GM18907 (cell line): ENCODE measurements around the gene KLHL35.
"Not testable (repeated sequence)": the region's sequence is repeated elsewhere in the genome, so short reads cannot be mapped to it uniquely, and the experiment has no call there.

Experiments
- ATAC-seq: cut with Tn5 transposase; IDR thresholded peaks from one replicate; pipeline ENCODE4 v1.9.1; 2021; ENCODE audit warnings: mild to moderate bottlenecking, moderate library complexity; ENCODE audit not compliant: unreplicated experiment

KLHL35 gene

DNA sequence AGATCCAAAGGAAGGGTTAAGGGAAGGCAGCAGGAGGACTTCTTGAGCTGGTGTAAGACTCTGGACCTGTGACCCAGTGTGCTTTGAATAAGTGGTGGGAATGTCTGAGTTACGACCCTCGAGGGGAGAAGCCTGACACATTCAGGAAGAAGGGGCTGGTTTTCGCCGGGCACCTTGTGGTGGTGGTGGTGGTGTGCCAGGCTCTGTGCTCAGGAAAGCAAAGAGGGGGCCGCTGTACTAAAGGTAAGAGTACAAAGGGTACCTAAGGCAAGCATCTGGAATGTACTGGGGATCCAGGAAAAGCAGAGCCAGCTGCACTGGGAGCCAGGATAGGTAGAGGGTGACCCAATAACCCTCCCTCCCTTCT, 6.3 kb downstream of the KLHL35 start:
- no peak for ATAC-seq

GRCh38 chr11:75425422-75425821, 7.6 kb downstream of the KLHL35 start:
- no peak for ATAC-seq

DNA sequence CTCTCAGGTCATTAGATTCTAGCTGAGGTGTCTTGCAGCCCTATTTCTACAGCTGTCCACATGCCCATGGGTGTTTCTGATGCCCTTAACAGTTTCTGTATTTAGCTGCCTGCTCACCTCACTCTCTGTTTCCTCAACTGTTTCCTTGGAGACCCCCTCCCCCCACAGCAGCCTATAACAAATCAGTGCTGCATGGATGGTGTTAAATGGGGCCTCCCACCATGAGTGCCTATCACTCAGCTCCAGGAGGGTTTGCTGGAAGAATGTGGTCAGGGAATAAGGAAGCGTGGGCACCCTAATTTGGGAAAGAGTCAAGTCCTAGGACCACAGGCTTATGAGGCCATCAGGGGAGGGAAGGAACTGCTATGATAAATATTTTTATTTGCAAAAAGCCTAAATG, 8.6 kb downstream of the KLHL35 start:
- no peak for ATAC-seq

GRCh38 chr11:75423721-75424120, 9.3 kb downstream of the KLHL35 start:
- ATAC-seq, result no peak

DNA sequence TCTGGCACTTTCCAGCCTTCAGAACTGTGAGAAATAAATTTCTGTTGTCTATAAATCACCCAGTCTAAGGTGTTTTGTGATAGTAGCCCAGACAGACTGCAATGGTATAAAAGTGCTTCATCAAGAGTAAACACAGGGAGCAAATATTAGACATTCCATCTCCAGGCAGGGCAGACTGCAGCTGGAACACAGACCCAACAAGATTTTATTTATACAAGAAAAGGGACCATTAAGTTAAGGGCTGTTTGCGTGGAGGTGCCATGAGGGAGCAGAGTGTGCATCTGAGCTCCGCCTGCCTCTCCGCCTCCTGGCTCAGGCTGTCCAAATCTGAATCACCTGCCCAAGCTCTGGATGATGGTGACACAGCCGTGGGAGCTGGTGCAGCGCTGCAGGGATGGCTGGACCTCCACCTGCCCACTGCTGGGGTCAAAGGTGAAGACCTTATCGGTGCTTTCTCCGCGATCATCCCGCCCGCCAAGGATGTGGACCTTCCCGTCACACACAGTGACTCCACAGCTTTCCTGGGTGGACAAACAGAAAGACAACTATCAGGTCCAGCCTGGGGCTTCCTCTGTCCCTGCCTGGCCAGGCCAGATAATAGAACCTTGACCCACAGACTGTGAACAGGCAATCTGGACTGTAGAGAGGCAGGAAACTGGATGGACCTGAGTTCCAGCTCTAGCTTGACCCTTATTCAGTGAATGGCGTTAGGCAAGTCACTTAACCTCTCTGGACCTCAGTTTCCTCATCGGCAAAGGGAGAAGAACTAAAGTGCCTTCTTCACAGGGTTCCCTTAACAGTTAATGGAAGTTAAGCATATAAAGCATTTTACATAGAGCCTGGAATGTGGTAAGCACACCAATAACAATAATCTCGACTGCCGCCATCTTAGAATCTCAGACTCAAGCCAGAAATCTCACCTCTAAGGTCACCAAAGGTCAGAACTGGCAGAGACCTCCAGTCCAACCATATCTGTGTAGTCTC, 10.5 kb downstream of the KLHL35 start:
- no peak for ATAC-seq

DNA sequence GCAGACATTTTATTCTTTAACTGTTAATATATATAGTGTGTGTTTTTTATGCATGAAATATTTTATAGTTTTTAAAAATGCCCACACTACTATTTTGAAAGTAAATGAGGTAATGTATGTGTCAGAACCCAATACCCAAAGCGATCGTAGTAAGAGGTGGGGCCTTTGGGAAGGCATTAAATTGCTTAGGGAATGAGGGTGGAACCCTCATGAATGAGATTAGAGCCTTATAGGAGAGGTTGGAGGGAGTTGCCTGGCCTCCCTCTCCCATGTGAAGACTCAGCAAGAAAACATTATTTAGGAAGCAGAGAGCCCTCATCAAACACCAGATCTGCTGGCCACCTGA, 11.1 kb downstream of the KLHL35 start:
- no peak for ATAC-seq

- no peak for ATAC-seq
Measured at GRCh38 chr11:75421035-75421602, 11.9 kb downstream of the KLHL35 start.

DNA sequence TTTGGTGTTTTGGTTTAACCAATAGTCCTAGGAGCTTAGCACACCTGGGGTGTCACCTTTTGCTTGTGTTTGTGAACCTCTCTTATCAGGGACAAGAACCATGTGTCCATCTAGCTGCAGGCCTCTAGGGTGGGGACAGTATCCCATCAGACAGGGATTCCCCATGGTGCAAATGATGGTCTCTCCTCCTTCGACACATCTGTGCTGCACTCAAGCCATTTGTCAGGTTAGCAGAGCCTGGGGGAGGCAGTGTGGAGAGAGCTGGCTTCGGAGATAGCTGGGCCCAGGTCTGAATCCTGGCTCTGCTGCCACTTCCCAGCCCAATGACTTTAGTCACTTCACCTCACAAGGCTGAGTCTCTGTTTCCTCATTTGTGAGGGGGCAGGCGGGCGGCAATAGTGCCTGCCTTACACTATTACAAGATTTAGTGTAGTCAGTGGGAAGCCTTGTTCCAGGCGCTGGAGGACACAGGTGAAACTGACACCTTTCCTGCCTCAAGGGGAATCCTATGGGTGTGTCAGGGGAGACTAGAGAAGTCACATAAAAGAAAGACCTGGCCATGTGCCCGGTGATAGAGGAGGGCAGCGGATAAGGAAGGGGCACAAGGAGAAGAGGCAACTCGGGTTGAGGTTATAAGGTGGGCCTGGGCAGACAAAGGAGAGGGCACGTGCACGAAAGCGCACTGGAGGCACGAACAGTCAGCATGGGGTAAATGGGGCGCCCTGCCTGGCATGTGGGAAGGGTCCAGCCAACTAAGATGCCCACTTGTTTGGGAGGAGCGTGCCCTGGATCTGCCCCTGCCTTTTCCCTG, 12.6 kb downstream of the KLHL35 start:
- no peak for ATAC-seq

DNA sequence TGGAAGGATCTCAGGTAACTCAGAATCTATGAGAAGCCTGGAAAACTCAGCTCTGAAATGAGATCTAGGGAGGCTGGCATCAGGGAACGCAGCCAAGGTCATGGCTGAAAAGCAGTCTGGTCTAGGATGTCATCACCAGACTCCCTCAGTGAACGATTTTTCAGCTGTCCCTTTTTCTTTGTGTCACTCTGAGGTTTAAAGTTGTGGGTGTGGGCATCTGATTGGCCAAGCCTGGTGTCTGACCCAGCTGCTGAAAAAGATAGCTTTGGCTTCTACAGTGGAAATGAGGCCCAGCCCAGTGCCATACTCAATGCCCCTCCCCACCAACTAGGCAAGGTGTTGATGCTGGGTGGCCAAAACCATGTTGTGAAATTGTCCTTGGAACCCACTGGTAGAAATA, 19.1 kb downstream of the KLHL35 start:
- no peak for ATAC-seq

GRCh38 chr11:75413146-75413545, 19.9 kb downstream of the KLHL35 start:
- not testable (repeated sequence) for ATAC-seq

DNA sequence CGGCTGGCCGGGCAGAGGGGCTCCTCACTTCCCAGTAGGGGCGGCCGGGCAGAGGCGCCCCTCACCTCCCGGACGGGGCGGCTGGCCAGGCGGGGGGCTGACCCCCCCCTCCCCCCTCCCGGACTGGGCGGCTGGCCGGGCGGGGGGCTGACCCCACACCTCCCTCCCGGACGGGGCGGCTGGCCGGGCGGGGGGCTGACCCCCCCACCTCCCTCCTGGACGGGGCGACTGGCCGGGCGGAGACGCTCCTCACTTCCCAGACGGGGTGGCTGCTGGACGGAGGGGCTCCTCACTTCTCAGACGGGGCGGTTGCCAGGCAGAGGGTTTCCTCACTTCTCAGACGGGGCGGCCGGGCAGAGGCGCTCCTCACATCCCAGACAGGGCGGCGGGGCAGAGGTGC, 23.0 kb downstream of the KLHL35 start:
- not testable (repeated sequence) for ATAC-seq

- no peak for ATAC-seq
Measured at GRCh38 chr11:75408957-75409219, 24.1 kb downstream of the KLHL35 start.

- ATAC-seq, result no peak
Measured at GRCh38 chr11:75406338-75406777, 26.6 kb downstream of the KLHL35 start.

DNA sequence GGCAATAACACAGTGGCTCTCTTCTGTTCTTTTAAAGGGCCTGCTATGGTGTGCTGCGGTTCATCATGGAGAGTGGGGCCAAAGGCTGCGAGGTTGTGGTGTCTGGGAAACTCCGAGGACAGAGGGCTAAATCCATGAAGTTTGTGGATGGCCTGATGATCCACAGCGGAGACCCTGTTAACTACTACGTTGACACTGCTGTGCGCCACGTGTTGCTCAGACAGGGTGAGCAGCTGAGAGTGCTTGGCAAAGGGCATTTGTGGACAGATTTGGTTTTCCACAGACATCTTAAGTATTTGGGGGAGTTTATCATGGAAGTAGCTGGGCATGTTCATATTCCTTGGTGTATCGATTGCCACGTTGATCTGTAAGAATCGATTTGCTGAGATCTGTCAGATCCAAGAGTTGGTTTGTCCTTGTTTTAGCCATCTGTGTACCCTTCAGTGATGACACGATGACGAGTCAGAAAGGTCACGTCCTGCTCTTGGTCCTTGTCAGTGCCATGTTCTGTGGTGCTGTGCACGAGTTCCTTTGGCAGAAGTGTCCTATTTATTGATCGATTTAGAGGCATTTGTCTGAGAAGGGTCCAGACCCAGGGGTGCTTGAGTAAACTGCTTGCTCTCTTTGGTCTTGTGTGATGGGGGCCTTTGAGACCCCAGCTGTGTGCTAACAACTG, 28.9 kb downstream of the KLHL35 start:
- ATAC-seq, result no peak

- no peak for ATAC-seq
Measured at GRCh38 chr11:75403037-75403436, 30.0 kb downstream of the KLHL35 start.

GRCh38 chr11:75402002-75402773, 30.8 kb downstream of the KLHL35 start:
- ATAC-seq, result no peak

DNA sequence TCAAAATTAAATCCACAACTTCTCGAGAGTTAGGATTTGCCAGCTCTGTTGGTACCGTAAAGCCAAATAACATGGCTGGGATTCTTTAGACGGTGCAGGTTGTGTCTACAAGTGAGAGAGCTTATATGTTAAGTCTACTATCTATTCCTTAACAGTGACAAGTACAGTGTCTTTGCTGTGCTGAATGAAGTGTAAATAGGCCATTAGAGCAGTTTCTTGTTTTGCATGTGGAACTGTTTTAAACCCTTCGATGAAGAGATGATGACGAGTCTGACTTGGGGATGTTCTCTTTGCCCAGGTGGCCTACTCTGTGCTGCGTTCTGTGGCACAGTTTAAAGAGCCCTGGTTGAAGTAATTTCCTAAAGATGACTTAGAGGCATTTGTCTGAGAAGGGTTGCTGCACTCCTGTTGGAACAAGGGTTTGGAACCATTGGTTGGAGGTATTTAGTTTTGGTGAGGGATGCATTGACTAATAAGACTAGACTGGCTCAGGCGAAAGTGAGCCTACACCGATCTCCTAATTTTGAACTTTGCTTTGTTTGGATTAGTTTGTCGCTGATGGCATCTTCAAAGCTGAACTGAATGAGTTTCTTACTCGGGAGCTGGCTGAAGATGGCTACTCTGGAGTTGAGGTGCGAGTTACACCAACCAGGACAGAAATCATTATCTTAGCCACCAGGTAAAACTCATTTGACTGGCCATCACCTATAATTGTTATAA, 32.7 kb downstream of the KLHL35 start:
- no peak for ATAC-seq

GRCh38 chr11:75399344-75400145, 33.5 kb downstream of the KLHL35 start, which contains the start of gene RPS3:
TSS of gene RPS3 (plus strand) at chr11:75399518. CDS start at chr11:75399548, 30 bp downstream.
- peak; percentile 90 for ATAC-seq

- no peak for ATAC-seq
Measured at GRCh38 chr11:75398906-75399305, 34.1 kb downstream of the KLHL35 start.
